HG03060 (cell line): ENCODE measurements around the gene GPM6B.
"Not testable (repeated sequence)": the region's sequence is repeated elsewhere in the genome, so short reads cannot be mapped to it uniquely, and the experiment has no call there.

Source experiments
- ATAC-seq: cut with Tn5 transposase; IDR thresholded peaks from one replicate; pipeline ENCODE4 v1.9.1; 2021; ENCODE audit warnings: low read depth, moderate number of reproducible peaks; ENCODE audit not compliant: unreplicated experiment

GPM6B gene

DNA sequence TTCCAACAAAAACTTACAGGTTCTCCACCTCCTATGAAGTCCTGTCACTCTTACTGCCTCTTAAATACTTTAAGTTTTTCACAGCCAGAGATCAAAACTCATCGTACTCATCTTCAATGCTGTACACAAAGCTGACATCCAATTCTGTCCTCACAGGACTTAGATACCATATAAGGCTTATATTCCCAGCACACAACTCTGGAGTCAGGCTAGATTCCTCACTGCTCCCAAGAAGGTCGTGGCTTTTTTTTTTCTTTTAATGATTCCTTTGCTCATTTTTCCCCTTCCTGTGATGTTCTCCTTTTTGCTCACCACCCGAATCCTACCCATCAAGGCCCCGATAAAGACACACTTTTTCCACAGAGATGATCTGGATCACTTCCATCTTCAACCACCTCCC is 83.4 kb downstream of the GPM6B start:
- ATAC-seq: no peak

DNA sequence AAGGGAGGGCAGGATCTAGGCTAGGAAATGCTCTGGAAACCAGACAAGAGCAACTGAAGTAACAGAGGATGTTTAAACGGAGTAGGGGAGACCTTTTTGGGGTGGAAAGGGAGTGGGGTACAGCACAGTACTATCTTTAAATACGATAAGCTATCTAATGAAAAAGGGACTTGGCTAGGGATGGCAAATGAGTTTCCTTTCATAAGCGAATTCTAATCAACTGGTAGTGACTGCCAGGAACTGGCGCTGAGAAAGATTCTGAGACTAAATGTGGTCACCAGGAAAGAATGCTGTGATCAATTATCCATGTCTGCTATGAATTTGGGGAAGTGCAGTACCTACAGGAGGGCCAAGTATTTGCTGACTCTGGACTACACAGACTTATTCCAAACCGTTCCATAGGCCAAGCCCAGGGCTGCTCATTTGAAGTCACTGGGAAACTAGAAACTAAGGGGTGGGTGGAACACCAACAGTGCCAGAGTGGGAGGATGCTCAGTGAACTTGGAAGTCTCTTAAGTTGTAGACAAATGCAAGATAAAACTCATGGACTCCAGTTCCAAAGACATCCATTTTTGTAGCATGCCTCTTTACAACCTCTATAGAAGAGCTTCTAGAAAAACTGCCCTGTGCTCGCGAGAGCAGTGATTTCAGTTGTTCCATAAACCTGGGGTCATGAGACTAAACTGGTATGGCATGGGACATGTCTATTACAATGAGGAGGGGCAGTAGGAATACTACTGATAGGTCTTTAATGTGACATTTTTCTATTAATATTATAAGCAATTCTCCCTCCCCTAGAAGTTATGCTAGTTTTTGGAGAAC is 84.4 kb downstream of the GPM6B start:
- ATAC-seq: no peak

DNA sequence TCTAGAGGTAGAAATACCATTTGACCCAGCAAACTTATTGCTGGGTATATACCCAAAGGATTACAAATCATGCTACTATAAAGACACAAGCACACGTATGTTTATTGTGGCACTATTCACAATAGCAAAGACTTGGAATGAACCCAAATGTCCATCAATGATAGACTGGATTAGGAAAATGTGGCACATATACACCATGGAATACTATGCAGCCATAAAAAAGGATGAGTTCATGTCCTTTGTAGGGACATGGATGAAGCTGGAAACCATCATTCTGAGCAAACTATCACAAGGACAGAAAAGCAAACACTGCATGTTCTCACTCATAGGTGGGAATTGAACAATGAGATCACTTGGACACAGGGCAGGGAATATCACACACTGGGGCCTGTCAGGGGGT is 86.4 kb downstream of the GPM6B start:
- ATAC-seq: not testable (repeated sequence)

DNA sequence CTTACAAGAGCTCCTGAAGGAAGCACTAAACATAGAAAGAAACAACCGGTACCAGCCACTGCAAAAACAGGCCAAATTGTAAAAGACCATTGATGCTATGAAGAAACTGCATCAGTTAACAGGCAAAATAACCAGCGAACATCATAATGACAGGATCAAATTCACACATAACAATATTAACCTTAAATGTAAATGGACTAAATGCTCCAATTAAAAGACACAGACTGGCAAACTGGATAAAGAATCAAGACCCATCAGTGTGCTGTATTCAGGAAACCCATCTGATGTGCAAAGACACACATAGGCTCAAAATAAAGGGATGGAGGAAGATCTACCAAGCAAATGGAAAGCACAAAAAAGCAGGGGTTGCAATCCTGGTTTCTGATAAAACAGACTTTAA is 90.3 kb downstream of the GPM6B start:
- ATAC-seq: not testable (repeated sequence)

DNA sequence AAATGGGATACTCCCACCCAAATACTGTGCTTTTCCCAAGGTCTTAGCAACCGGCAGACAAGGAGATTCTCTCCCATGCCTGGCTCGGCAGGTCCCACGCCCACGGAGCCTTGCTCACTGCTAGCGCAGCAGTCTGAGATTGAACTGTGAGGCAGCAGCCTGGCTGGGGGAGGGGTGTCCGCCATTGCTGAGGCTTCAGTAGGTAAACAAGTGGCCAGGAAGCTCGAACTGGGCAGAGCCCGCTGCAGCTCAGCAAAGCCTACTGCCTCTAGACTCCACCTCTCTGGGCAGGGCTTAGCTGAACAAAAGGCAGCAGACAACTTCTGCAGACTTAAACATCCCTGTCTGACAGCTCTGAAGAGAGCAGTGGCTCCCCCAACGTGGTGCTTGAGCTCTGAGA is 92.0 kb downstream of the GPM6B start:
- not testable (repeated sequence) for ATAC-seq

DNA sequence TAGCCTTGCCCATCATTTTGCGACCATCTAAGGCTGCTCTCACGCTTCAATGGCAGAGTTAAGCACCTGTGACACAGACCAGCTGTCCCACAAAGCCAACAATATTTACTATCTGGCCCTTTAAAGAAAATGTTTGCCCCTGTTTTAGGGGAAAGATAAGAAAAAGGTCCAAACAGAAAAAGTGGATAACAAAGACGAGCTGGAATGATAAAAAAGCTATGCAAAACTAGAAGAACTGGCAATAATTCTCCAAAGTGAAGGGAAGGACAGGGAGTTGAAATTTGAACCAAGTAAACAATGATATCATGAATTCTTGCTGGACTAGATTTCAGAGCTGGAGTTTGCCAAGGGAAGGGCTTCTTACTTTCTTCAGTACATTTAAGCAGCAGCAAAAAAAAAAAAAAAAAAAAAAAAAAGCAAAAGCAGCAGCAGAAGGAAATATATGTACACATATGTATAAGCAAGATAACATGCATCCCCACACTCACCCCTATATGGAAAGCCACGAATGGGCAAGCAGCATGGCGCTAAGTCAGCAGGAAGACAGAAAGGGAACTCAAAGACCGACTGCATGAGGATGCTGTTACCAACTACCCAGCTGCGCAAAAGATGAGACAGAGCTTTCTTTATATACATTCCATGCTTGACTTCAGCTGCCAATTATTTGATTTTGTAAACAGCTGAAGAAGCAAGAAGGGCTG is 94.9 kb downstream of the GPM6B start:
- no peak for ATAC-seq

DNA sequence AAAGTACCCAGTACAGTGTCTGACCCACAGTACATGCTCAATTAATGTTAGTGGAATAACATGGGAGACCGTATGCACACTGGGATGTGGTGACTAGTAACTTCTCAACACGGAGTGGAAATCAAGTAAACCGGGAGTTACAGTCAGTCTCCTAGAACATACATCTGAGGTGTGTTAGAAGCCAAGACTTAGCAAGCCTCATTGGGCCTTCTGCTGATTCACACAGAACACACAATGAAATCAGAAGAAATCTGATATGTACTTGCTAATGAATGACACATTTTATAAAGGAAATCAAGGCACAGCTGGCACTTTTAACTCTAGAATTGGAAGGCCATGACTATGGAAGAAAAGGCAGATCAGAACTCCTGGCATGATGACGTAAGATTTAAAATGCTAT is 95.5 kb downstream of the GPM6B start:
- ATAC-seq: no peak
